Neural progenitor cell (in vitro differentiated cells): ENCODE data around the gene ADAM11. TPM values are rescaled to one million over a fixed set of nuclear protein-coding genes. Genes with fewer than 3 reads are reported as not detected.
"Not testable (repeated sequence)": the region's sequence is repeated elsewhere in the genome, so short reads cannot be mapped to it uniquely, and the experiment has no call there.

Experiments used
- DNase-seq: peaks from one replicate; pipeline ENCODE4 v3.0.0-alpha.2; 2016; ENCODE audit warnings: low spot score
- H2AFZ ChIP-seq: fragments of 200-600 bp; sonication (generic); replicated peaks from 2 replicates; pipeline ENCODE4 v1.6.1; 2016; ENCODE audit warnings: antibody characterized with exemption
- H3F3A ChIP-seq: fragments of 200-600 bp; sonication (generic); 2 replicates; pipeline ENCODE4 v1.6.1; 2016; ENCODE audit warnings: antibody characterized with exemption, low read depth
- H3K27ac ChIP-seq: fragments of 200-600 bp; sonication (generic); 2 replicates; pipeline ENCODE4 v1.5.1; 2016; ENCODE audit warnings: mild to moderate bottlenecking
- H3K27me3 ChIP-seq: fragments of 200-600 bp; sonication (generic); 2 replicates; pipeline ENCODE4 v1.6.1; 2016; ENCODE audit warnings: mild to moderate bottlenecking, moderate library complexity
- H3K36me3 ChIP-seq: fragments of 200-600 bp; sonication (generic); 2 replicates; pipeline ENCODE4 v1.5.1; 2016
- H3K4me1 ChIP-seq: fragments of 200-600 bp; sonication (generic); 2 replicates; pipeline ENCODE4 v1.6.1; 2016; ENCODE audit warnings: mixed run types
- H3K4me2 ChIP-seq: fragments of 200-600 bp; sonication (generic); 2 replicates; pipeline ENCODE4 v1.6.1; 2016
- H3K4me3 ChIP-seq: fragments of 200-600 bp; sonication (generic); 2 replicates; pipeline ENCODE4 v1.5.1; 2016
- H3K79me2 ChIP-seq: fragments of 200-600 bp; sonication (generic); 2 replicates; pipeline ENCODE4 v1.6.1; 2016; ENCODE audit warnings: low read depth
- H3K9ac ChIP-seq: fragments of 200-600 bp; sonication (generic); 2 replicates; pipeline ENCODE4 v1.6.1; 2016
- H3K9me3 ChIP-seq: fragments of 200-600 bp; sonication (generic); 2 replicates; pipeline ENCODE4 v1.5.1; 2016; ENCODE audit warnings: low read depth
- H4K20me1 ChIP-seq: fragments of 200-600 bp; sonication (generic); 2 replicates; pipeline ENCODE4 v1.6.1; 2016; ENCODE audit warnings: low read depth
- H3K27ac Mint-ChIP-seq: 3 replicates; pipeline ENCODE4 v1.8.0; 2021; ENCODE audit warnings: mixed read lengths
- H3K27me3 Mint-ChIP-seq: 2 replicates; pipeline ENCODE4 v1.8.0; 2022; ENCODE audit warnings: low read depth, mild to moderate bottlenecking, inconsistent platforms, moderate library complexity, mixed read lengths; ENCODE audit not compliant: insufficient read depth
- H3K36me3 Mint-ChIP-seq: 3 replicates; pipeline ENCODE4 v1.8.0; 2021; ENCODE audit warnings: mixed read lengths
- H3K4me1 Mint-ChIP-seq: 3 replicates; pipeline ENCODE4 v1.8.0; 2021; ENCODE audit warnings: mixed read lengths
- H3K4me3 Mint-ChIP-seq: 3 replicates; pipeline ENCODE4 v1.8.0; 2021; ENCODE audit warnings: mild to moderate bottlenecking, moderate library complexity, mixed read lengths
- H3K9me3 Mint-ChIP-seq: 3 replicates; pipeline ENCODE4 v1.8.0; 2020; ENCODE audit warnings: mixed read lengths
- EZH2 ChIP-seq: fragments of 200-600 bp; sonication (generic); IDR thresholded peaks from 2 replicates; pipeline ENCODE4 v1.6.1; 2017; ENCODE audit warnings: antibody characterized with exemption, mild to moderate bottlenecking, moderate library complexity
- EZH2phosphoT487 ChIP-seq: fragments of 200-600 bp; sonication (generic); IDR thresholded peaks from 2 replicates; pipeline ENCODE4 v1.6.1; 2017; ENCODE audit warnings: antibody characterized with exemption
- total RNA-seq: library from RNA; depleted of rRNA; stranded (reverse); fragments of >200 nt; gene quantifications from 2 replicates; pipeline ENCODE4 v1.2.3, GENCODE V29; 2015; ENCODE audit warnings: low replicate concordance
- TF ChIP-seq, protein P1 (sequence below): fragments of 200-600 bp; sonication (generic); IDR thresholded peaks from 2 replicates; pipeline ENCODE4 v1.5.1; 2017; ENCODE audit warnings: antibody characterized with exemption, mild to moderate bottlenecking

Gene ADAM11
- total RNA-seq, 1 donor from 2014 or later: 1.4 TPM

GRCh38 chr17:44820631-44821212 lies 61.9 kb downstream of the ADAM11 start:
- H3K27ac ChIP-seq: no peak overlapping the region
- no peaks in the 10 kb centered on the region for H3K4me1 ChIP-seq
- H2AFZ ChIP-seq: no peak overlapping the region
- Mint-ChIP-seq H3K36me3 (peaks cover 18% of the 10 kb centered on the region), H3K9me3 (no peaks in the 10 kb centered on the region), H3K27ac (no peak overlapping the region), H3K4me3 (no peak overlapping the region), H3K4me1 (peaks cover 13% of the 10 kb centered on the region), H3K27me3 (peaks cover 2% of the 10 kb centered on the region)
- H3K9me3 ChIP-seq: no peaks in the 10 kb centered on the region
- H3K4me3 ChIP-seq: no peak overlapping the region
- H3K36me3 ChIP-seq: peaks cover 3% of the 10 kb centered on the region
- H3K9ac ChIP-seq: no peak overlapping the region
- peaks cover 12% of the 10 kb centered on the region for H3F3A ChIP-seq
- H3K4me2 ChIP-seq: no peak overlapping the region
- TF ChIP-seq EZH2 (no peak), EZH2phosphoT487 (no peak)
- TF ChIP-seq, protein P1, sequence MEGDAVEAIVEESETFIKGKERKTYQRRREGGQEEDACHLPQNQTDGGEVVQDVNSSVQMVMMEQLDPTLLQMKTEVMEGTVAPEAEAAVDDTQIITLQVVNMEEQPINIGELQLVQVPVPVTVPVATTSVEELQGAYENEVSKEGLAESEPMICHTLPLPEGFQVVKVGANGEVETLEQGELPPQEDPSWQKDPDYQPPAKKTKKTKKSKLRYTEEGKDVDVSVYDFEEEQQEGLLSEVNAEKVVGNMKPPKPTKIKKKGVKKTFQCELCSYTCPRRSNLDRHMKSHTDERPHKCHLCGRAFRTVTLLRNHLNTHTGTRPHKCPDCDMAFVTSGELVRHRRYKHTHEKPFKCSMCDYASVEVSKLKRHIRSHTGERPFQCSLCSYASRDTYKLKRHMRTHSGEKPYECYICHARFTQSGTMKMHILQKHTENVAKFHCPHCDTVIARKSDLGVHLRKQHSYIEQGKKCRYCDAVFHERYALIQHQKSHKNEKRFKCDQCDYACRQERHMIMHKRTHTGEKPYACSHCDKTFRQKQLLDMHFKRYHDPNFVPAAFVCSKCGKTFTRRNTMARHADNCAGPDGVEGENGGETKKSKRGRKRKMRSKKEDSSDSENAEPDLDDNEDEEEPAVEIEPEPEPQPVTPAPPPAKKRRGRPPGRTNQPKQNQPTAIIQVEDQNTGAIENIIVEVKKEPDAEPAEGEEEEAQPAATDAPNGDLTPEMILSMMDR: no peak
- H3K79me2 ChIP-seq: peaks cover 100% of the 10 kb centered on the region
- DNase-seq: no peak
- no peaks in the 10 kb centered on the region for H3K27me3 ChIP-seq
- peaks cover 91% of the 10 kb centered on the region for H4K20me1 ChIP-seq

- H3K4me3 Mint-ChIP-seq, H3K4me2 ChIP-seq, H3K9me3 Mint-ChIP-seq, H3K36me3 ChIP-seq, H3K36me3 Mint-ChIP-seq, DNase-seq, H3K27ac ChIP-seq, H3K27me3 ChIP-seq, H3K9ac ChIP-seq, H3K4me1 ChIP-seq, H3K9me3 ChIP-seq, H3K27ac Mint-ChIP-seq, H3K4me3 ChIP-seq, H3K27me3 Mint-ChIP-seq, H2AFZ ChIP-seq: not testable (repeated sequence)
- peaks cover 97% of the 10 kb centered on the region for H3K79me2 ChIP-seq
- H3K4me1 Mint-ChIP-seq: peaks cover 24% of the 10 kb centered on the region
- H4K20me1 ChIP-seq: peaks cover 84% of the 10 kb centered on the region
- H3F3A ChIP-seq: peaks cover 20% of the 10 kb centered on the region
Measured at GRCh38 chr17:44825236-44825635, 66.4 kb downstream of the ADAM11 start.

- DNase-seq: no peak
- H3K36me3 Mint-ChIP-seq: peaks cover 2% of the 10 kb centered on the region
- Histone ChIP-seq H3K9ac (no peak overlapping the region), H3K79me2 (peaks cover 93% of the 10 kb centered on the region), H3K36me3 (no peaks in the 10 kb centered on the region), H3K4me3 (no peak overlapping the region), H3K4me1 (peaks cover 16% of the 10 kb centered on the region), H4K20me1 (peaks cover 74% of the 10 kb centered on the region), H3K27ac (no peak overlapping the region), H2AFZ (no peak overlapping the region), H3F3A (peaks cover 23% of the 10 kb centered on the region), H3K9me3 (no peaks in the 10 kb centered on the region), H3K4me2 (no peak overlapping the region), H3K27me3 (no peaks in the 10 kb centered on the region)
- peaks cover 7% of the 10 kb centered on the region for H3K27me3 Mint-ChIP-seq
- H3K9me3 Mint-ChIP-seq: no peaks in the 10 kb centered on the region
- no peak overlapping the region for H3K4me3 Mint-ChIP-seq
- TF ChIP-seq, protein P1: no peak
- TF ChIP-seq EZH2: no peak
- TF ChIP-seq EZH2phosphoT487: no peak
- peaks cover 23% of the 10 kb centered on the region for H3K4me1 Mint-ChIP-seq
- no peak overlapping the region for H3K27ac Mint-ChIP-seq
Measured at GRCh38 chr17:44826123-44826790, 67.5 kb downstream of the ADAM11 start.

GRCh38 chr17:44827863-44828262 lies 69.1 kb downstream of the ADAM11 start:
- peak overlapping the region; percentile 87 for H3K4me3 ChIP-seq
- H3K27ac ChIP-seq: no peak overlapping the region
- H3K4me2 ChIP-seq: peak overlapping the region; percentile 97
- peaks cover 77% of the 10 kb centered on the region for H3K79me2 ChIP-seq
- H3K27me3 ChIP-seq: no peaks in the 10 kb centered on the region
- Mint-ChIP-seq H3K4me1 (peaks cover 33% of the 10 kb centered on the region), H3K27me3 (peaks cover 7% of the 10 kb centered on the region), H3K4me3 (peak overlapping the region; percentile 95), H3K36me3 (peaks cover 2% of the 10 kb centered on the region), H3K27ac (no peak overlapping the region), H3K9me3 (no peaks in the 10 kb centered on the region)
- no peak overlapping the region for H2AFZ ChIP-seq
- H3K9ac ChIP-seq: peak overlapping the region; percentile 91
- no peak for TF ChIP-seq EZH2
- TF ChIP-seq EZH2phosphoT487: no peak
- TF ChIP-seq, protein P1: no peak
- H3K36me3 ChIP-seq: no peaks in the 10 kb centered on the region
- H3K4me1 ChIP-seq: peaks cover 17% of the 10 kb centered on the region
- H3F3A ChIP-seq: peaks cover 25% of the 10 kb centered on the region
- no peaks in the 10 kb centered on the region for H3K9me3 ChIP-seq
- no peak for DNase-seq
- H4K20me1 ChIP-seq: peaks cover 59% of the 10 kb centered on the region
